ENCODE data around the gene MMP17. TPM values are rescaled to one million over a fixed set of nuclear protein-coding genes. Genes with fewer than 3 reads are reported as not detected.
A peak's percentile ranks its signal among the peaks of the same experiment; 100 is the strongest.
"Not testable (repeated sequence)": the region's sequence is repeated elsewhere in the genome, so short reads cannot be mapped to it uniquely, and the experiment has no call there.

The MMP17 gene
- total and polyA plus RNA-seq, 5 donors from 2014 or later = 0.51 TPM; not detected in 4

DNA sequence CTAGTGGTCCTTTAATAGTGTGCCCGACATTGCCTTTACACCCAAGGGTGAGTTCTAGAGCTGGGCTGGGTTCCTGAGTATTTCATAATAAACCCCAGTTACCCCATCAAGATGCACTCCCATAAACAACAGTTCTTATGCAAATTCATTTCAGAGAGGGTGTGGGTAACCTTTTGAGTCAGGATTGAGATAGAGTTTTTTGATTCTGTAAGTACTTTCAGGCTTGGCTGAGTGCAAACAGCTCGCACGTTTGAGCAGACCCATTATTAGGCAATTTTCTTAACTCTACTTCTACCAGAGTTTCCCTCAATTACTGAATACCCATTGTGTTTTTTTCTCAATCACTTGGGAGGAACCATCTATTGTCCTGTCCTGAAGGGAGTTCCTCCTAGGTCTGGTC is 50.2 kb downstream of the MMP17 start:
- H3K27ac ChIP-seq (ENCODE audit: insufficient read depth, low read length, poor library complexity, severe bottlenecking); H3K4me3 Mint-ChIP-seq; H3K9me3 ChIP-seq (ENCODE audit: control insufficient read depth in 2 of 2, low read length in 2 of 2); H3K27ac Mint-ChIP-seq; H3K9me3 Mint-ChIP-seq; H3K36me3 Mint-ChIP-seq; ATAC-seq (ENCODE audit: low read depth in 2 of 2); H3K4me1 Mint-ChIP-seq; H3K4me1 ChIP-seq (ENCODE audit: control insufficient read depth, insufficient read depth, low read length, poor library complexity, severe bottlenecking); DNase-seq; H3K27me3 ChIP-seq (ENCODE audit: control insufficient read depth, insufficient read depth, low read length); H3K4me3 ChIP-seq (ENCODE audit: low read depth, low read length); H3K36me3 ChIP-seq (ENCODE audit: control insufficient read depth, insufficient read depth, low read length): not testable (repeated sequence)
- H3K27me3 Mint-ChIP-seq = peaks cover 12% of the 10 kb centered on the region

DNA sequence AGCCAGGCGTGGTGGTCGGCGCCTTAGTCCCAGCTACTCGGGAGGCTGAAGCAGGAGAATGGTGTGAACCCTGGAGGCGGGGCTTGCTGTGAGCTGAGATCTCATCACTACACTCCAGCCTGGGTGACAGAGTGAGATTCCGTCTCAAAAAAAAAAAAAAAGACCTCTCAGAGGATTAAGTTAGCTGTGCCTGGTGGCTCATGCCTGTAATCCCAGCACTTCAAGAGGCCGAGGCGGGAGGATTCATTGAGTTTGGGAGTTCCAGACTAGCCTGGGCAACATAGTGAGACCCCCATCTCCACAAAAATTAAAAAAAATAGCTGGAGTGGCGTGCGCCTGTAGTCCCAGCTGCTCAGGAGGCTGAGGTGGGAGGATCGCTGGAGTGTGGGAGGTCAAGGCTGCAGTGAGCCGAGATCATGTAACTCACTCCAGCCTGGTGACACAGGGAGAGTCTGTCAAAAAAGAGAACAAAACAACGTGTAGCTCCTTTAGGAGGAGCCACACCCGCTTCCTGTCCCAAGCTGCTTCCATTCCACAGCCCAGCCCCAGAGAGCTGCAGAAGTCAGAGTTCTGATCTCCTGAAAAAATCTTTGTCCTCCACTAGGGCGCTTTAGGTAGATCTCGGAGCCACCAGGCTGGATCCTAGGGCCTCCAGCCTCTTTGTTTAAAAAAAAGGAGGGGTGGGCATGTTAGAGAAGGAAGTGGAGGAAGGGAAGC is 54.8 kb downstream of the MMP17 start:
- no peak overlapping the region for H3K27ac ChIP-seq (ENCODE audit: insufficient read depth, low read length, poor library complexity, severe bottlenecking)
- DNase-seq (peak in 1 of 3 donors; percentile 44), ATAC-seq (ENCODE audit: low read depth in 2 of 2) (no peak)
- no peak overlapping the region for H3K4me3 ChIP-seq (ENCODE audit: low read depth, low read length)
- Mint-ChIP-seq H3K27me3 (peaks cover 9% of the 10 kb centered on the region), H3K36me3 (no peaks in the 10 kb centered on the region), H3K9me3 (peaks cover 0 to 7% (median 0%) of the 10 kb centered on the region in 7 donors), H3K4me1 (peaks cover 0 to 7% (median 0%) of the 10 kb centered on the region in 4 donors), H3K27ac (no peak overlapping the region), H3K4me3 (no peak overlapping the region)
- peaks cover 0 to 2% of the 10 kb centered on the region in 2 experiments for H3K9me3 ChIP-seq (ENCODE audit: control insufficient read depth in 2 of 2, low read length in 2 of 2)
- H3K27me3 ChIP-seq (ENCODE audit: control insufficient read depth, insufficient read depth, low read length) = no peaks in the 10 kb centered on the region
- H3K4me1 ChIP-seq (ENCODE audit: control insufficient read depth, insufficient read depth, low read length, poor library complexity, severe bottlenecking) = no peaks in the 10 kb centered on the region
- H3K36me3 ChIP-seq (ENCODE audit: control insufficient read depth, insufficient read depth, low read length) = no peaks in the 10 kb centered on the region

DNA sequence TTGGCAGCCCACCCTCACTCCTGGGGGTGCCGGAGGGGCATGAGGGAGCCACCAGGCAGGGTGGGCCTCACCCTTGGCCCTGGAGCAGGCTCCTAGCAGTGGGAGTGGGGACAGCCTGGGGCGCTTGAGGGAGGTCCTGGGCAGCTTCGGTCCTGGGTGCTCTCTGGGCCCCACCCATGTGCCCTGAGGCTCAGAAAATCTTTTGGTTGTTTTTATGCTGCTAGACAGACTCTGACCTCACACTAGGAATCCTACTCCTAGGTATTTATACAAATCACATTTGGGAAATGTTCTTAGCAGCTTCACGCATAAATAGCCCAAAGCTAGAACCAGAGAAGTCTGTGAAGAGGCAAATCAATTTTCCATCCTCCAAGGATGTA is 55.3 kb downstream of the MMP17 start:
- H3K4me1 Mint-ChIP-seq = peaks cover 0 to 7% (median 0%) of the 10 kb centered on the region in 4 donors
- DNase-seq = no peak
- H3K9me3 ChIP-seq (ENCODE audit: control insufficient read depth in 2 of 2, low read length in 2 of 2) = peaks cover 0 to 2% of the 10 kb centered on the region in 2 experiments
- H3K36me3 Mint-ChIP-seq = no peaks in the 10 kb centered on the region
- no peak overlapping the region for H3K4me3 Mint-ChIP-seq
- no peaks in the 10 kb centered on the region for H3K4me1 ChIP-seq (ENCODE audit: control insufficient read depth, insufficient read depth, low read length, poor library complexity, severe bottlenecking)
- H3K36me3 ChIP-seq (ENCODE audit: control insufficient read depth, insufficient read depth, low read length) = no peaks in the 10 kb centered on the region
- H3K27ac ChIP-seq (ENCODE audit: insufficient read depth, low read length, poor library complexity, severe bottlenecking) = no peak overlapping the region
- H3K27me3 Mint-ChIP-seq = peaks cover 9% of the 10 kb centered on the region
- no peaks in the 10 kb centered on the region for H3K27me3 ChIP-seq (ENCODE audit: control insufficient read depth, insufficient read depth, low read length)
- no peak for ATAC-seq (ENCODE audit: low read depth in 2 of 2)
- no peak overlapping the region for H3K27ac Mint-ChIP-seq
- H3K4me3 ChIP-seq (ENCODE audit: low read depth, low read length) = no peak overlapping the region
- peaks cover 0 to 7% (median 0%) of the 10 kb centered on the region in 7 donors for H3K9me3 Mint-ChIP-seq

DNA sequence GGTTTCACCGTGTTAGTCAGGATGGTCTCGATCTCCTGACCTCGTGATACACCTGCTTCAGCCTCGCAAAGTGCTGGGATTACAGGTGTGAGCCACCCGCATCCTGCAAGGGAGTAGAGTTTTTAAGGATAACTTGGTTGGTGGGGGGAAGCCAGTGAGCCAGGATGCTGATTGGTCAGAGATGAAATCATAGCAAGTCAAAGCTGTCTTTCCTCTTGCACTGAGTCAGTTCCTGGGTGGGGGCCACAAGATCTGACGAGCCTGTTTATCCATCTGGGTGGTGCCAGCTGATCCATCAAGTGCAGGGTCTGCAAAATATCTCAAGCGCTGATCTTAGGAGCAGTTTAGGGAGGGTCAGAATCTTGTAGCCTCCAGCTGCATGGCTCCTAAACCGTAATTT is 56.9 kb downstream of the MMP17 start:
- H3K36me3 ChIP-seq (ENCODE audit: control insufficient read depth, insufficient read depth, low read length); H3K27me3 Mint-ChIP-seq; H3K27ac ChIP-seq (ENCODE audit: insufficient read depth, low read length, poor library complexity, severe bottlenecking); H3K9me3 ChIP-seq (ENCODE audit: control insufficient read depth in 2 of 2, low read length in 2 of 2); H3K27me3 ChIP-seq (ENCODE audit: control insufficient read depth, insufficient read depth, low read length); H3K27ac Mint-ChIP-seq; H3K4me1 Mint-ChIP-seq; H3K4me1 ChIP-seq (ENCODE audit: control insufficient read depth, insufficient read depth, low read length, poor library complexity, severe bottlenecking); H3K4me3 Mint-ChIP-seq; H3K9me3 Mint-ChIP-seq; ATAC-seq (ENCODE audit: low read depth in 2 of 2); H3K4me3 ChIP-seq (ENCODE audit: low read depth, low read length); H3K36me3 Mint-ChIP-seq: not testable (repeated sequence)
- peak in 1 of 3 donors; percentile 66 for DNase-seq

DNA sequence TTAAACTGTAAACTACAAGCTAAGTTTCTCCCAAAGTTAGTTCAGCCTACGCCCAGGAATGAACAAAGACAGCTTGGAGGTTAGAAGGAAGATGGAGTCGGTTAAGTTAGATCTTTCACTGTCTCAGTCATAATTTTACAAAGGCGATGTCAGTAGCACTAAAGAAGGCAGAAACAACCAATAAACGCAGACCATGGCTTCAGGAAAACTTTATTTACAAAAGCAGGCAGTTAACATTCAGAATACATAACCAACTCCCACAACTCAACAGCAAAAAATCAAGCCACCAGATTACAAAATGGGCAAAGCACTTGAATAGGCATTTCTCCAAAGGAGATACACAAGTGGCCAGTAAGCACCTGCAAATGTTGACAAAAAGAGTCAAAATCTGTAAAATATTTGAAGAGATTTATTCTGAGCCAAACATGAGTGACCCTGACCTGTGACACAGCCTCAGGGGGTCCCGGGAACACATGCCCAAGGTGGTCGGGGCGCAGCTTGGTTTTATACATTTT is 57.4 kb downstream of the MMP17 start:
- Mint-ChIP-seq H3K9me3 (peaks cover 0 to 7% (median 0%) of the 10 kb centered on the region in 7 donors), H3K4me3 (no peak overlapping the region), H3K27ac (no peak overlapping the region), H3K36me3 (no peaks in the 10 kb centered on the region), H3K27me3 (no peaks in the 10 kb centered on the region), H3K4me1 (peaks cover 0 to 7% (median 0%) of the 10 kb centered on the region in 4 donors)
- Histone ChIP-seq H3K27me3 (ENCODE audit: control insufficient read depth, insufficient read depth, low read length) (no peaks in the 10 kb centered on the region), H3K27ac (ENCODE audit: insufficient read depth, low read length, poor library complexity, severe bottlenecking) (no peak overlapping the region), H3K36me3 (ENCODE audit: control insufficient read depth, insufficient read depth, low read length) (no peaks in the 10 kb centered on the region), H3K4me1 (ENCODE audit: control insufficient read depth, insufficient read depth, low read length, poor library complexity, severe bottlenecking) (no peaks in the 10 kb centered on the region), H3K4me3 (ENCODE audit: low read depth, low read length) (no peak overlapping the region), H3K9me3 (ENCODE audit: control insufficient read depth in 2 of 2, low read length in 2 of 2) (peaks cover 0 to 2% of the 10 kb centered on the region in 2 experiments)
- ATAC-seq (ENCODE audit: low read depth in 2 of 2) (no peak), DNase-seq (no peak)

DNA sequence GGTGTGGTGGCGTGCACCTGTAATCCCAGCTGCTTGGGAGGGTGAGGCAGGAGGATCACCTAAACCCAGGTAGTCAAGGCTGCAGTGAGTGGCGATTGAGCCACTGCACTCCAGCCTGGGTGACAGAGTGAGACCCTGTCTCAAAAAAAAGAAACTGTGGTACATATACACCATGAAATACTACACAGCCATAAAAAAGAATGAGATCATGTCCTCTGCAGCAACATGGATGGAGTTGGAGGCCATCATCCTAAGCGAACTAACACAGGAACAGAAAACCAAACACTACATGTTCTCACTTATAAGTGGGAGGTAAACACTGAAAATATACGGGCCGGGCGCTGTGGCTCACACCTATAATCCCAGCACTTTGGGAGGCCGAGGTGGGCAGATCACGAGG is 63.5 kb downstream of the MMP17 start:
- peaks cover 17% of the 10 kb centered on the region for H3K4me1 ChIP-seq (ENCODE audit: control insufficient read depth, insufficient read depth, low read length, poor library complexity, severe bottlenecking)
- not testable (repeated sequence) for H3K36me3 Mint-ChIP-seq; H3K27ac ChIP-seq (ENCODE audit: insufficient read depth, low read length, poor library complexity, severe bottlenecking); H3K27me3 ChIP-seq (ENCODE audit: control insufficient read depth, insufficient read depth, low read length); H3K9me3 Mint-ChIP-seq; H3K27me3 Mint-ChIP-seq; ATAC-seq (ENCODE audit: low read depth in 2 of 2); H3K9me3 ChIP-seq (ENCODE audit: control insufficient read depth in 2 of 2, low read length in 2 of 2); DNase-seq; H3K4me3 ChIP-seq (ENCODE audit: low read depth, low read length); H3K36me3 ChIP-seq (ENCODE audit: control insufficient read depth, insufficient read depth, low read length)
- Mint-ChIP-seq H3K27ac (peak overlapping the region in 1 of 3 donors; percentile 54), H3K4me3 (peak overlapping the region in 2 of 4 donors; percentile 54 to 69), H3K4me1 (peaks cover 0 to 12% (median 0%) of the 10 kb centered on the region in 4 donors)

DNA sequence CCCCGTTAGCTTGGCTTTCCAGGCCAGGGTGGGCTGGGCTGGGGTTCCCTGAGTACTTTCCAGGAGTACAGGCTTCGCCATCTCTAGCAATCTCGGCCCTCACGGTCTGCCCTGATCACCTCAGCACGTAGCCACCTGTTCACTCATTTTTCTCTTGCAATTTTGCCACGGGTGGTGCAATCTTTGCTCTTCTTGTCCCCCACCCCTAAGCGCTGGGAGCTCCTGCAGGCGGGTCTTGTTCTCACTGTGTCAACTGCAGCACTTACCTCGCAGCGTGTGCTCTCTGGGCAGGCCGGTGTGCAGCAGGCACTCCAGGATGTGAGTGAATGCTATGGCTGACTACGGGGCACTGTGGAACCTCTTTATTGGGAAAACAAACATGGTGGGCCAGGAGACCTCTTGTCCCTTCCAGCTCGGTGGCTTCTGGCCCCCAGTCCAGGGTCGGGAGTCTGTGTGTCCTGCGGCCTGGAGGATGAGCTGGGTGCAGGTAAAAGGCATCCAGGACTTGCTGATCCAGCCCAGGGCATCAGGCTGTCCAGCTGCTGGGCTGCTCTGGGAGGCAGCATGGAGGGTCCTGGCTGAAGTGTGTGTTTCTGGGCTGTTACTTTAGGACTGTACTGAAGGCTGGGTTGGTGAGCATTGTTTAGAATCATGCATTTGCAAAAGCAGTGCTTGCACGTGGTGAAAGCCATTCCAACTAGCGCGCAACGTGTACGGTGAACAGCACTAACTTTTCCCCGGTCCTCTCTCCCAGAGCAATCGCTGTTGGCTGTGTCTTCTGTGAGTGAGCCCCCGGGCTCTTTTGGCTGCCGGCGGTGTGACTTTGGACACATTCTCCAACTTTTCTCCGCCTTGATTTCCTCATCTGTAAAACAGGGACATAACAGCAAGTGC is 64.8 kb downstream of the MMP17 start:
- peak in 1 of 3 donors; percentile 17 for DNase-seq
- Histone ChIP-seq H3K27ac (ENCODE audit: insufficient read depth, low read length, poor library complexity, severe bottlenecking) (no peak overlapping the region), H3K36me3 (ENCODE audit: control insufficient read depth, insufficient read depth, low read length) (no peaks in the 10 kb centered on the region), H3K4me1 (ENCODE audit: control insufficient read depth, insufficient read depth, low read length, poor library complexity, severe bottlenecking) (peaks cover 18% of the 10 kb centered on the region), H3K9me3 (ENCODE audit: control insufficient read depth in 2 of 2, low read length in 2 of 2) (no peaks in the 10 kb centered on the region), H3K27me3 (ENCODE audit: control insufficient read depth, insufficient read depth, low read length) (no peaks in the 10 kb centered on the region), H3K4me3 (ENCODE audit: low read depth, low read length) (no peak overlapping the region)
- Mint-ChIP-seq H3K36me3 (no peaks in the 10 kb centered on the region), H3K4me3 (peak overlapping the region; percentile 31 to 89 (median 68)), H3K27me3 (no peaks in the 10 kb centered on the region), H3K4me1 (peaks cover 0 to 22% (median under 1%) of the 10 kb centered on the region in 4 donors), H3K27ac (peak overlapping the region in 2 of 3 donors; percentile 43 to 65), H3K9me3 (no peaks in the 10 kb centered on the region)
- ATAC-seq (ENCODE audit: low read depth in 2 of 2) = no peak
